ENCODE measurements around the gene TEK.

DNA sequence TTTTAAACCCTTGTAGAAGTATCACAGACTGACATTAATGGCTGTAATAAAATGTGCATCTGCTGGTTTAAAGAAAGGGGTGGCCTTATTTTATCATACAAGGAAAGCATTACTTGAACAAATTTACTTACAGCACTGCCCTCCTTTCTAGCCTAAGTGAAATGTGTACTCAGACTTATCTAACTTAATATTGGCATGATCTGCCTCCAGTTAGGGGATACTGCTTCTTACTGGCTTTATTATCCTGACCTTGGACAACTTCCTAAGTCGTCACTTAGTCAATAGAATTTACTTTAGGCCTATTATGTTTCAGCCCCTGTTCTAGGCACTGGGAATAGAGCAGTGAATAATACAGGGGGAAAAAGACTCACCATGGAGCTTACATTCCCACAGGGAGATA lies 79.4 kb downstream of the TEK start:
- TF ChIP-seq, protein P1, sequence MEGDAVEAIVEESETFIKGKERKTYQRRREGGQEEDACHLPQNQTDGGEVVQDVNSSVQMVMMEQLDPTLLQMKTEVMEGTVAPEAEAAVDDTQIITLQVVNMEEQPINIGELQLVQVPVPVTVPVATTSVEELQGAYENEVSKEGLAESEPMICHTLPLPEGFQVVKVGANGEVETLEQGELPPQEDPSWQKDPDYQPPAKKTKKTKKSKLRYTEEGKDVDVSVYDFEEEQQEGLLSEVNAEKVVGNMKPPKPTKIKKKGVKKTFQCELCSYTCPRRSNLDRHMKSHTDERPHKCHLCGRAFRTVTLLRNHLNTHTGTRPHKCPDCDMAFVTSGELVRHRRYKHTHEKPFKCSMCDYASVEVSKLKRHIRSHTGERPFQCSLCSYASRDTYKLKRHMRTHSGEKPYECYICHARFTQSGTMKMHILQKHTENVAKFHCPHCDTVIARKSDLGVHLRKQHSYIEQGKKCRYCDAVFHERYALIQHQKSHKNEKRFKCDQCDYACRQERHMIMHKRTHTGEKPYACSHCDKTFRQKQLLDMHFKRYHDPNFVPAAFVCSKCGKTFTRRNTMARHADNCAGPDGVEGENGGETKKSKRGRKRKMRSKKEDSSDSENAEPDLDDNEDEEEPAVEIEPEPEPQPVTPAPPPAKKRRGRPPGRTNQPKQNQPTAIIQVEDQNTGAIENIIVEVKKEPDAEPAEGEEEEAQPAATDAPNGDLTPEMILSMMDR (conservative IDR thresholded peaks at IDR 0.05), result no peak
- TF ChIP-seq ZFX (IDR thresholded peaks at IDR 0.05), result no peak
